Measurements from ENCODE around the gene RPS3A. TPM values are rescaled to one million over a fixed set of nuclear protein-coding genes. Genes with fewer than 3 reads are reported as not detected.

Gene RPS3A
- total RNA-seq, 1 experiment from 2014 or later = 2,679 TPM

DNA sequence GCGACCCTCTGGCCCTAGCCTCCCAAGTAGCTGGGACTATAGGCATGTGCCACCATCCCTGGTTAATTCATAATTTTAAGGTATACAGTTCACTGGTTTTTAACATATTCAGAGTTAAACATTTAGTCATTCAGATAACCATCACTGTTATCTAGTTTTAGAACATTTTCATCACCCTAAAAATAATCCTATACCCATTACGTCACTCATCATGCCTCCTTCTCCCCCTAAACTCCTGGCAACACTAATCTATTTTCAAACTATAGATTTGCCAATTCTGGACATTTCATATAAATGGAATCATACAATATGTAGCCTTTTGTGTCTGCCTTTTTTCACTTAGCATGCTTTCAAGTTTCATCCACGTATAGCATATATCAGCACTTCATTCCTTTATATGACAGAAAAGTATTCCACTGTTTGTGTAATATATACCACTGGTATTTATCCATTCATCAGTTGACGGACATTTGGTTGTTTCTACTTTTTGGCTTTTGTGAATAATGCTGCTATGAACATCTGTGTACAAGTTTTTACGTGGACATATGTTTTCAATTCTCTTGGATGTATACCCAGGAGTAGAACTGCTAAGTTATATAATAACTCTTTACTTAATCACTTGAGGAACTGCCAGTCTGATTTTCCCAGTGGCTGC lies 32.0 kb upstream of the RPS3A start:
- H2BK5ac ChIP-seq (ENCODE audit: insufficient read length, low read length) = no peak overlapping the region
- no peak overlapping the region for H2AFZ ChIP-seq (ENCODE audit: low read length)
- TF ChIP-seq, protein P1, sequence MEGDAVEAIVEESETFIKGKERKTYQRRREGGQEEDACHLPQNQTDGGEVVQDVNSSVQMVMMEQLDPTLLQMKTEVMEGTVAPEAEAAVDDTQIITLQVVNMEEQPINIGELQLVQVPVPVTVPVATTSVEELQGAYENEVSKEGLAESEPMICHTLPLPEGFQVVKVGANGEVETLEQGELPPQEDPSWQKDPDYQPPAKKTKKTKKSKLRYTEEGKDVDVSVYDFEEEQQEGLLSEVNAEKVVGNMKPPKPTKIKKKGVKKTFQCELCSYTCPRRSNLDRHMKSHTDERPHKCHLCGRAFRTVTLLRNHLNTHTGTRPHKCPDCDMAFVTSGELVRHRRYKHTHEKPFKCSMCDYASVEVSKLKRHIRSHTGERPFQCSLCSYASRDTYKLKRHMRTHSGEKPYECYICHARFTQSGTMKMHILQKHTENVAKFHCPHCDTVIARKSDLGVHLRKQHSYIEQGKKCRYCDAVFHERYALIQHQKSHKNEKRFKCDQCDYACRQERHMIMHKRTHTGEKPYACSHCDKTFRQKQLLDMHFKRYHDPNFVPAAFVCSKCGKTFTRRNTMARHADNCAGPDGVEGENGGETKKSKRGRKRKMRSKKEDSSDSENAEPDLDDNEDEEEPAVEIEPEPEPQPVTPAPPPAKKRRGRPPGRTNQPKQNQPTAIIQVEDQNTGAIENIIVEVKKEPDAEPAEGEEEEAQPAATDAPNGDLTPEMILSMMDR (conservative IDR thresholded peaks at IDR 0.05) = no peak
- no peaks in the 10 kb centered on the region for H3K23me2 ChIP-seq (ENCODE audit: insufficient read length, low read depth, low read length, poor library complexity, severe bottlenecking)
- H3K9ac ChIP-seq (ENCODE audit: extremely low read depth, insufficient read length, low read length) = no peak overlapping the region
- H2BK15ac ChIP-seq (ENCODE audit: low read depth, low read length) = no peak overlapping the region
- H2BK120ac ChIP-seq (ENCODE audit: low read depth, low read length, poor library complexity, severe bottlenecking) = no peak overlapping the region
- 100% methylated on average over 1 of the region's 5 CpGs for WGBS (ENCODE audit: extremely low coverage, insufficient read length, low lambda C conversion rate)
- H3K27ac ChIP-seq (ENCODE audit: insufficient read length, low read depth, low read length) = no peak overlapping the region
- no peak overlapping the region for H2AK5ac ChIP-seq (ENCODE audit: insufficient read length, low read length)
- H3K79me2 ChIP-seq (ENCODE audit: insufficient read depth, low read length) = no peaks in the 10 kb centered on the region
- no peaks in the 10 kb centered on the region for H3K9me3 Mint-ChIP-seq
- H4K8ac ChIP-seq (replicated peaks; ENCODE audit: insufficient read length, low read depth, low read length) = no peak overlapping the region
- no peak overlapping the region for H2BK12ac ChIP-seq (ENCODE audit: insufficient read length, low read depth, low read length)
- no peaks in the 10 kb centered on the region for H3K4me1 Mint-ChIP-seq
- H3K9me3 ChIP-seq (ENCODE audit: control insufficient read depth, low read depth, low read length) = no peaks in the 10 kb centered on the region
- no peak for DNase-seq
- no peak overlapping the region for H3K4me2 ChIP-seq (ENCODE audit: insufficient read depth, insufficient read length, low read length)
- no peaks in the 10 kb centered on the region for H3K4me1 ChIP-seq (ENCODE audit: insufficient read depth, low read length)
- H3K27me3 Mint-ChIP-seq (ENCODE audit: low read depth) = no peaks in the 10 kb centered on the region
- no peak overlapping the region for H2BK20ac ChIP-seq (ENCODE audit: low read depth, low read length, poor library complexity, severe bottlenecking)
- no peak overlapping the region for H3K23ac ChIP-seq (ENCODE audit: insufficient read length, low read depth, low read length)
- no peaks in the 10 kb centered on the region for H3K36me3 Mint-ChIP-seq (ENCODE audit: insufficient read depth in 1 of 3, low read depth in 3 of 3)
- H3K14ac ChIP-seq (ENCODE audit: insufficient read depth, low read length) = no peak overlapping the region
- H3K27ac Mint-ChIP-seq = no peak overlapping the region
- no peak overlapping the region for H3K56ac ChIP-seq (ENCODE audit: insufficient read length, low read depth, low read length)
- H4K20me1 ChIP-seq (ENCODE audit: control insufficient read depth, insufficient read depth, insufficient read length) = no peaks in the 10 kb centered on the region
- no peaks in the 10 kb centered on the region for H3K27me3 ChIP-seq (ENCODE audit: insufficient read depth, low read length)
- no peak overlapping the region for H4K91ac ChIP-seq (ENCODE audit: insufficient read length, low read depth, low read length)
- H3K4me3 Mint-ChIP-seq = no peak overlapping the region
- no peak overlapping the region for H3K18ac ChIP-seq (ENCODE audit: insufficient read length, low read depth, low read length)
- H4K5ac ChIP-seq (ENCODE audit: insufficient read length, low read depth, low read length) = no peak overlapping the region
- H3K79me1 ChIP-seq (ENCODE audit: insufficient read depth, low read depth, low read length, poor library complexity, severe bottlenecking) = no peaks in the 10 kb centered on the region
- H3T11ph ChIP-seq (ENCODE audit: low read length) = no peak overlapping the region
- no peak overlapping the region for H3K4ac ChIP-seq (ENCODE audit: low read depth, low read length)

All from H9 (cell line).